Measurements from ENCODE around the gene REV1.

Gene REV1

DNA sequence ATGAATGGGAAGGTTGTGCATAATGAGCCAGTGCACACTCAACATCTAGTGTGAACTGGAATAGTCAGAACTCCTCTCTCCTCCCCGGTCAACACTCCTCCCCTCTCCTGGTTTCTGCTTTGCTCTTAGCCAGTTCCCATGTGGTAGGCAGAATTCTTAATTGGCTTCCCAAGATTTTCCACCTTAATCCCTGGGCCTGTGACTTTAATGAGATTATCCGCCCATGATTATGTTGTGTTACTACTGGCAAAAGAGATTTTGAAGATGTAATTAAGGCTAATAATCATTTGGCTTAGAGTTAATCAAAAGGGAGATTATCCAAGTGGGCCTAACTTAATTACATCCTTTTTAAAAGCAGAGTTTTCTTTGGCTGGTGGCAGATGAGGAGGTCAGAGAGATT is 34.2 kb upstream of the REV1 start (continued):
- TF ChIP-seq, protein P1, sequence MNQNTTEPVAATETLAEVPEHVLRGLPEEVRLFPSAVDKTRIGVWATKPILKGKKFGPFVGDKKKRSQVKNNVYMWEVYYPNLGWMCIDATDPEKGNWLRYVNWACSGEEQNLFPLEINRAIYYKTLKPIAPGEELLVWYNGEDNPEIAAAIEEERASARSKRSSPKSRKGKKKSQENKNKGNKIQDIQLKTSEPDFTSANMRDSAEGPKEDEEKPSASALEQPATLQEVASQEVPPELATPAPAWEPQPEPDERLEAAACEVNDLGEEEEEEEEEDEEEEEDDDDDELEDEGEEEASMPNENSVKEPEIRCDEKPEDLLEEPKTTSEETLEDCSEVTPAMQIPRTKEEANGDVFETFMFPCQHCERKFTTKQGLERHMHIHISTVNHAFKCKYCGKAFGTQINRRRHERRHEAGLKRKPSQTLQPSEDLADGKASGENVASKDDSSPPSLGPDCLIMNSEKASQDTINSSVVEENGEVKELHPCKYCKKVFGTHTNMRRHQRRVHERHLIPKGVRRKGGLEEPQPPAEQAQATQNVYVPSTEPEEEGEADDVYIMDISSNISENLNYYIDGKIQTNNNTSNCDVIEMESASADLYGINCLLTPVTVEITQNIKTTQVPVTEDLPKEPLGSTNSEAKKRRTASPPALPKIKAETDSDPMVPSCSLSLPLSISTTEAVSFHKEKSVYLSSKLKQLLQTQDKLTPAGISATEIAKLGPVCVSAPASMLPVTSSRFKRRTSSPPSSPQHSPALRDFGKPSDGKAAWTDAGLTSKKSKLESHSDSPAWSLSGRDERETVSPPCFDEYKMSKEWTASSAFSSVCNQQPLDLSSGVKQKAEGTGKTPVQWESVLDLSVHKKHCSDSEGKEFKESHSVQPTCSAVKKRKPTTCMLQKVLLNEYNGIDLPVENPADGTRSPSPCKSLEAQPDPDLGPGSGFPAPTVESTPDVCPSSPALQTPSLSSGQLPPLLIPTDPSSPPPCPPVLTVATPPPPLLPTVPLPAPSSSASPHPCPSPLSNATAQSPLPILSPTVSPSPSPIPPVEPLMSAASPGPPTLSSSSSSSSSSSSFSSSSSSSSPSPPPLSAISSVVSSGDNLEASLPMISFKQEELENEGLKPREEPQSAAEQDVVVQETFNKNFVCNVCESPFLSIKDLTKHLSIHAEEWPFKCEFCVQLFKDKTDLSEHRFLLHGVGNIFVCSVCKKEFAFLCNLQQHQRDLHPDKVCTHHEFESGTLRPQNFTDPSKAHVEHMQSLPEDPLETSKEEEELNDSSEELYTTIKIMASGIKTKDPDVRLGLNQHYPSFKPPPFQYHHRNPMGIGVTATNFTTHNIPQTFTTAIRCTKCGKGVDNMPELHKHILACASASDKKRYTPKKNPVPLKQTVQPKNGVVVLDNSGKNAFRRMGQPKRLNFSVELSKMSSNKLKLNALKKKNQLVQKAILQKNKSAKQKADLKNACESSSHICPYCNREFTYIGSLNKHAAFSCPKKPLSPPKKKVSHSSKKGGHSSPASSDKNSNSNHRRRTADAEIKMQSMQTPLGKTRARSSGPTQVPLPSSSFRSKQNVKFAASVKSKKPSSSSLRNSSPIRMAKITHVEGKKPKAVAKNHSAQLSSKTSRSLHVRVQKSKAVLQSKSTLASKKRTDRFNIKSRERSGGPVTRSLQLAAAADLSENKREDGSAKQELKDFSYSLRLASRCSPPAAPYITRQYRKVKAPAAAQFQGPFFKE (tag by site-specific recombination; IDR thresholded peaks at IDR 0.05; ENCODE audit: borderline replicate concordance) = no peak
- TF ChIP-seq, protein P2, sequence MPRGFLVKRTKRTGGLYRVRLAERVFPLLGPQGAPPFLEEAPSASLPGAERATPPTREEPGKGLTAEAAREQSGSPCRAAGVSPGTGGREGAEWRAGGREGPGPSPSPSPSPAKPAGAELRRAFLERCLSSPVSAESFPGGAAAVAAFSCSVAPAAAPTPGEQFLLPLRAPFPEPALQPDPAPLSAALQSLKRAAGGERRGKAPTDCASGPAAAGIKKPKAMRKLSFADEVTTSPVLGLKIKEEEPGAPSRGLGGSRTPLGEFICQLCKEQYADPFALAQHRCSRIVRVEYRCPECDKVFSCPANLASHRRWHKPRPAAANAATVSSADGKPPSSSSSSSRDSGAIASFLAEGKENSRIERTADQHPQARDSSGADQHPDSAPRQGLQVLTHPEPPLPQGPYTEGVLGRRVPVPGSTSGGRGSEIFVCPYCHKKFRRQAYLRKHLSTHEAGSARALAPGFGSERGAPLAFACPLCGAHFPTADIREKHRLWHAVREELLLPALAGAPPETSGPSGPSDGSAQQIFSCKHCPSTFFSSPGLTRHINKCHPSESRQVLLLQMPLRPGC (tag by site-specific recombination; IDR thresholded peaks at IDR 0.05) = no peak
- TF ChIP-seq ZNF629 (tag by site-specific recombination; IDR thresholded peaks at IDR 0.05) = no peak
- TF ChIP-seq ZNF404 (tag by site-specific recombination; IDR thresholded peaks at IDR 0.05) = no peak
- no peak for TF ChIP-seq ZNF133 (tag by site-specific recombination; IDR thresholded peaks at IDR 0.05)

DNA sequence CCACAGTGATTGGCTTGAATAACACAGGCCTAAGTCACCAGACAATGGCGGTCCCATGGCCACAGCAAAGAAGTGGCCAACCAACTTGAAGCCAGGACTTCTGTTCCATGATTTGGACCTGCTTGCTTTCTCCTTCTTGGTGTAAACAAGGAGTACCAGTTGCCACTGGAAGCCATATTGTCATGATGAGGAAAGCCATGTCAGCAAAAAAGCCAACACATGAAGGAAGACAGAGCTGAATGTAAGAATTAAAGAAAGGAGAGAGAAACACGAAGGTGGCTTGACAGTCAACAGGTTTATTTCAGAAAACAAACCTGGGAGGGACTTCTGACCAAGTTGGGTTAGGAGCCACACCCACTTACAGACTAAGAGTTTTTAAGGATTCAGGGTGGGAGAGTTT is 32.3 kb upstream of the REV1 start:
- CTCF ChIA-PET = no interaction called here
- Histone ChIP-seq H3K27ac (ENCODE audit: extremely low read depth, low read depth, low read length) (no peak overlapping the region), H3K4me1 (ENCODE audit: control insufficient read depth, insufficient read depth, low read length) (no peaks in the 10 kb centered on the region), H3K36me3 (ENCODE audit: control insufficient read depth in 2 of 2, insufficient read depth in 1 of 2, low read length in 2 of 2) (no peaks in the 10 kb centered on the region), H3K4me3 (ENCODE audit: low read depth, low read length) (no peak overlapping the region), H3K9me3 (ENCODE audit: control insufficient read depth, insufficient read depth, low read depth, low read length) (no peaks in the 10 kb centered on the region)
- POLR2A ChIA-PET = no interaction called here
- TF ChIP-seq ZNF266 (tag by site-specific recombination; IDR thresholded peaks at IDR 0.05; ENCODE audit: low read depth) (no peak), ZNF544 (tag by site-specific recombination; IDR thresholded peaks at IDR 0.05) (no peak), ZFHX2 (tag by site-specific recombination; conservative IDR thresholded peaks at IDR 0.05) (no peak), ZNF571 (tag by site-specific recombination; IDR thresholded peaks at IDR 0.05) (no peak)
- TF ChIP-seq, protein P3, sequence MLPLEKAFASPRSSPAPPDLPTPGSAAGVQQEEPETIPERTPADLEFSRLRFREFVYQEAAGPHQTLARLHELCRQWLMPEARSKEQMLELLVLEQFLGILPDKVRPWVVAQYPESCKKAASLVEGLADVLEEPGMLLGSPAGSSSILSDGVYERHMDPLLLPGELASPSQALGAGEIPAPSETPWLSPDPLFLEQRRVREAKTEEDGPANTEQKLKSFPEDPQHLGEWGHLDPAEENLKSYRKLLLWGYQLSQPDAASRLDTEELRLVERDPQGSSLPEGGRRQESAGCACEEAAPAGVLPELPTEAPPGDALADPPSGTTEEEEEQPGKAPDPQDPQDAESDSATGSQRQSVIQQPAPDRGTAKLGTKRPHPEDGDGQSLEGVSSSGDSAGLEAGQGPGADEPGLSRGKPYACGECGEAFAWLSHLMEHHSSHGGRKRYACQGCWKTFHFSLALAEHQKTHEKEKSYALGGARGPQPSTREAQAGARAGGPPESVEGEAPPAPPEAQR (tag by site-specific recombination; IDR thresholded peaks at IDR 0.05) = no peak

DNA sequence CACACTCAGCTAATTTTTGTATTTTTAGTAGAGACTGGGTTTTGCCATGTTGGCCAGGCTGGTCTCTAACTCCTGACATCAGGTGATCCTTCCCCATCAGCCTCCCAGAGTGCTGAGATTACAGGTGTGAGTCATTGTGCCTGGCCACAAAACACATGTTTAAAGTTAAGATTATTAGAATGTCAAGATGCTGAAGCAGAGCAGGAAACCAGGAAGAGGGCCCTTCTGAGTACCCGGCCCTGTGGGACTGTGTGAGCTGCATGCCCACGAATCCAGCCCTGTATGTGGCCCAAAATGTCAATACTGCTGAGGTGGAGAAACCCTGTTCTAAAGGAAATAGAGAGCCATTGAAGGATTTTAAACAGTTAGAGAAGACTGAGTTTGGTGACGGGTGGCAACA is 31.0 kb upstream of the REV1 start:
- no peaks in the 10 kb centered on the region for H3K9me3 ChIP-seq (ENCODE audit: control insufficient read depth, insufficient read depth, low read depth, low read length)
- H3K4me1 ChIP-seq (ENCODE audit: control insufficient read depth, insufficient read depth, low read length) = no peaks in the 10 kb centered on the region
- no peak overlapping the region for H3K4me3 ChIP-seq (ENCODE audit: low read depth, low read length)
- CTCF ChIA-PET = no interaction called here
- POLR2A ChIA-PET = no interaction called here
- no peak overlapping the region for H3K27ac ChIP-seq (ENCODE audit: extremely low read depth, low read depth, low read length)
- H3K36me3 ChIP-seq (ENCODE audit: control insufficient read depth in 2 of 2, insufficient read depth in 1 of 2, low read length in 2 of 2) = no peaks in the 10 kb centered on the region
- TF ChIP-seq ZBTB48 (tag by site-specific recombination; IDR thresholded peaks at IDR 0.05) = no peak
- TF ChIP-seq, protein P4, sequence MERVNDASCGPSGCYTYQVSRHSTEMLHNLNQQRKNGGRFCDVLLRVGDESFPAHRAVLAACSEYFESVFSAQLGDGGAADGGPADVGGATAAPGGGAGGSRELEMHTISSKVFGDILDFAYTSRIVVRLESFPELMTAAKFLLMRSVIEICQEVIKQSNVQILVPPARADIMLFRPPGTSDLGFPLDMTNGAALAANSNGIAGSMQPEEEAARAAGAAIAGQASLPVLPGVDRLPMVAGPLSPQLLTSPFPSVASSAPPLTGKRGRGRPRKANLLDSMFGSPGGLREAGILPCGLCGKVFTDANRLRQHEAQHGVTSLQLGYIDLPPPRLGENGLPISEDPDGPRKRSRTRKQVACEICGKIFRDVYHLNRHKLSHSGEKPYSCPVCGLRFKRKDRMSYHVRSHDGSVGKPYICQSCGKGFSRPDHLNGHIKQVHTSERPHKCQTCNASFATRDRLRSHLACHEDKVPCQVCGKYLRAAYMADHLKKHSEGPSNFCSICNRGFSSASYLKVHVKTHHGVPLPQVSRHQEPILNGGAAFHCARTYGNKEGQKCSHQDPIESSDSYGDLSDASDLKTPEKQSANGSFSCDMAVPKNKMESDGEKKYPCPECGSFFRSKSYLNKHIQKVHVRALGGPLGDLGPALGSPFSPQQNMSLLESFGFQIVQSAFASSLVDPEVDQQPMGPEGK (tag by site-specific recombination; IDR thresholded peaks at IDR 0.05) = no peak
- no peak for TF ChIP-seq HOXC10 (CRISPR knock-in tag; IDR thresholded peaks at IDR 0.05)
- TF ChIP-seq, protein P5, sequence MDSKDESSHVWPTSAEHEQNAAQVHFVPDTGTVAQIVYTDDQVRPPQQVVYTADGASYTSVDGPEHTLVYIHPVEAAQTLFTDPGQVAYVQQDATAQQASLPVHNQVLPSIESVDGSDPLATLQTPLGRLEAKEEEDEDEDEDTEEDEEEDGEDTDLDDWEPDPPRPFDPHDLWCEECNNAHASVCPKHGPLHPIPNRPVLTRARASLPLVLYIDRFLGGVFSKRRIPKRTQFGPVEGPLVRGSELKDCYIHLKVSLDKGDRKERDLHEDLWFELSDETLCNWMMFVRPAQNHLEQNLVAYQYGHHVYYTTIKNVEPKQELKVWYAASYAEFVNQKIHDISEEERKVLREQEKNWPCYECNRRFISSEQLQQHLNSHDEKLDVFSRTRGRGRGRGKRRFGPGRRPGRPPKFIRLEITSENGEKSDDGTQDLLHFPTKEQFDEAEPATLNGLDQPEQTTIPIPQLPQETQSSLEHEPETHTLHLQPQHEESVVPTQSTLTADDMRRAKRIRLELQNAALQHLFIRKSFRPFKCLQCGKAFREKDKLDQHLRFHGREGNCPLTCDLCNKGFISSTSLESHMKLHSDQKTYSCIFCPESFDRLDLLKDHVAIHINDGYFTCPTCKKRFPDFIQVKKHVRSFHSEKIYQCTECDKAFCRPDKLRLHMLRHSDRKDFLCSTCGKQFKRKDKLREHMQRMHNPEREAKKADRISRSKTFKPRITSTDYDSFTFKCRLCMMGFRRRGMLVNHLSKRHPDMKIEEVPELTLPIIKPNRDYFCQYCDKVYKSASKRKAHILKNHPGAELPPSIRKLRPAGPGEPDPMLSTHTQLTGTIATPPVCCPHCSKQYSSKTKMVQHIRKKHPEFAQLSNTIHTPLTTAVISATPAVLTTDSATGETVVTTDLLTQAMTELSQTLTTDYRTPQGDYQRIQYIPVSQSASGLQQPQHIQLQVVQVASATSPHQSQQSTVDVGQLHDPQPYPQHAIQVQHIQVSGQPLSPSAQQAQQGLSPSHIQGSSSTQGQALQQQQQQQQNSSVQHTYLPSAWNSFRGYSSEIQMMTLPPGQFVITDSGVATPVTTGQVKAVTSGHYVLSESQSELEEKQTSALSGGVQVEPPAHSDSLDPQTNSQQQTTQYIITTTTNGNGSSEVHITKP (tag by site-specific recombination; IDR thresholded peaks at IDR 0.05) = no peak
- no peak for TF ChIP-seq GFI1B (tag by site-specific recombination; IDR thresholded peaks at IDR 0.05)
- TF ChIP-seq, protein P3 (tag by site-specific recombination; IDR thresholded peaks at IDR 0.05) = no peak
- no peak for TF ChIP-seq ZNF19 (tag by site-specific recombination; IDR thresholded peaks at IDR 0.05; ENCODE audit: low read depth)
- no peak for TF ChIP-seq HOXA7 (CRISPR knock-in tag; IDR thresholded peaks at IDR 0.05; ENCODE audit: borderline replicate concordance)
